Activated CD8-positive, alpha-beta T cell treated with anti-CD3 and anti-CD28 coated beads for 36 hours (primary cell): Measurements from ENCODE around the gene OPCML. TPM values are rescaled to one million over a fixed set of nuclear protein-coding genes. Genes with fewer than 3 reads are reported as not detected.

Experiments used
- ATAC-seq: fragments of 200-7000 bp; cut with Tn5 transposase; one replicate; pipeline ENCODE4 v1.10.0; 2021; ENCODE audit warnings: mild to moderate bottlenecking, moderate library complexity
- CTCF ChIA-PET: fragments of 350-600 bp; sonication (Branson Sonifier 250); formaldehyde crosslinking; loops from one replicate; lab custom pipeline; 2021; ENCODE audit warnings: antibody characterized with exemption; lab: Charles Lee
- POLR2A ChIA-PET: fragments of 350-600 bp; sonication (Branson Sonifier 250); formaldehyde crosslinking; loops from one replicate; lab custom pipeline; 2021; ENCODE audit warnings: antibody characterized with exemption; lab: Charles Lee
- DNase-seq: peaks from one replicate; pipeline ENCODE4 v3.0.0-alpha.2; 2020
- H3K27ac Mint-ChIP-seq: one replicate; pipeline ENCODE4 v1.8.0; 2021; ENCODE audit warnings: mild to moderate bottlenecking, mixed read lengths
- H3K27me3 Mint-ChIP-seq: one replicate; pipeline ENCODE4 v1.8.0; 2021; ENCODE audit warnings: mixed read lengths
- H3K36me3 Mint-ChIP-seq: one replicate; pipeline ENCODE4 v1.8.0; 2021; ENCODE audit warnings: low read depth, mixed read lengths
- H3K4me1 Mint-ChIP-seq: one replicate; pipeline ENCODE4 v1.8.0; 2021; ENCODE audit warnings: low read depth, mixed read lengths
- H3K4me3 Mint-ChIP-seq: one replicate; pipeline ENCODE4 v1.8.0; 2021; ENCODE audit warnings: mild to moderate bottlenecking, moderate library complexity, mixed read lengths
- H3K9me3 Mint-ChIP-seq: one replicate; pipeline ENCODE4 v1.8.0; 2021; ENCODE audit warnings: mixed read lengths
- CTCF ChIP-seq: fragments of 200-600 bp; IDR thresholded peaks from one replicate; pipeline ENCODE4 v1.8.0; 2022; ENCODE audit warnings: antibody characterized with exemption, mild to moderate bottlenecking
- intact Hi-C: fragments of 100-400 bp; cut with micrococcal nuclease; formaldehyde crosslinking; loops from one replicate; pipeline ENCODE4 v1.10.0; 2022
- total RNA-seq, 2 experiments: library from RNA; stranded (reverse); gene quantifications; one replicate each; pipeline ENCODE4 v1.2.3, GENCODE V29; 2021

Gene OPCML
- total RNA-seq, 2 experiments from 2014 or later, result not detected

GRCh38 chr11:133238495-133238894, 293.8 kb downstream of the OPCML start:
- Mint-ChIP-seq H3K27ac (no peak overlapping the region), H3K4me3 (no peak overlapping the region), H3K27me3 (peaks cover 4% of the 10 kb centered on the region), H3K9me3 (no peaks in the 10 kb centered on the region), H3K36me3 (no peaks in the 10 kb centered on the region), H3K4me1 (no peaks in the 10 kb centered on the region)
- TF ChIP-seq CTCF, result no peak
- DNase-seq (no peak), ATAC-seq (no peak)
- CTCF ChIA-PET, result no interaction called here
- POLR2A ChIA-PET, result no interaction called here
- intact Hi-C loops, result no loop called here

GRCh38 chr11:133238027-133238426, 294.3 kb downstream of the OPCML start:
- intact Hi-C loops, result no loop called here
- H3K27me3 Mint-ChIP-seq, result peaks cover 4% of the 10 kb centered on the region
- H3K4me1 Mint-ChIP-seq, result no peaks in the 10 kb centered on the region
- TF ChIP-seq CTCF, result no peak
- H3K36me3 Mint-ChIP-seq, result no peaks in the 10 kb centered on the region
- ATAC-seq (no peak), DNase-seq (no peak)
- POLR2A ChIA-PET, result no interaction called here
- CTCF ChIA-PET, result no interaction called here
- H3K9me3 Mint-ChIP-seq, result no peaks in the 10 kb centered on the region
- H3K27ac Mint-ChIP-seq, result no peak overlapping the region
- H3K4me3 Mint-ChIP-seq, result no peak overlapping the region

- ATAC-seq, result no peak
- Mint-ChIP-seq H3K27me3 (no peaks in the 10 kb centered on the region), H3K36me3 (no peaks in the 10 kb centered on the region), H3K4me1 (no peaks in the 10 kb centered on the region), H3K27ac (no peak overlapping the region), H3K4me3 (no peak overlapping the region), H3K9me3 (no peaks in the 10 kb centered on the region)
- TF ChIP-seq CTCF, result no peak
- DNase-seq, result no peak
- intact Hi-C loops, result no loop called here
- ChIA-PET CTCF (no interaction called here), POLR2A (no interaction called here)
Observed at GRCh38 chr11:133235381-133235780, 296.9 kb downstream of the OPCML start.

- Mint-ChIP-seq H3K27me3 (peaks cover under 1% of the 10 kb centered on the region), H3K36me3 (no peaks in the 10 kb centered on the region), H3K4me3 (no peak overlapping the region), H3K27ac (no peak overlapping the region), H3K4me1 (no peaks in the 10 kb centered on the region), H3K9me3 (no peaks in the 10 kb centered on the region)
- no peak for DNase-seq
- no peak for TF ChIP-seq CTCF
- intact Hi-C loops, result no loop called here
- ChIA-PET POLR2A (no interaction called here), CTCF (no interaction called here)
- no peak for ATAC-seq
Observed at GRCh38 chr11:133234883-133235282, 297.4 kb downstream of the OPCML start.

- DNase-seq, result no peak
- intact Hi-C loops, result no loop called here
- Mint-ChIP-seq H3K27me3 (peaks cover 4% of the 10 kb centered on the region), H3K4me3 (no peak overlapping the region), H3K4me1 (no peaks in the 10 kb centered on the region), H3K36me3 (no peaks in the 10 kb centered on the region), H3K9me3 (no peaks in the 10 kb centered on the region), H3K27ac (no peak overlapping the region)
- no peak for ATAC-seq
- CTCF ChIA-PET, result no interaction called here
- TF ChIP-seq CTCF, result no peak
- POLR2A ChIA-PET, result no interaction called here
Observed at GRCh38 chr11:133232665-133233064, 299.6 kb downstream of the OPCML start.
